HS-5 (cell line): ENCODE measurements around the gene KLF3.
A peak's percentile ranks its signal among the peaks of the same experiment; 100 is the strongest.

Source experiments
- DNase-seq: peaks from one replicate; pipeline ENCODE4 v3.0.0-alpha.2; 2012; ENCODE audit warnings: low read depth

KLF3 gene

GRCh38 chr4:38674258-38675144 lies 10.5 kb downstream of the KLF3 start:
- no peak for DNase-seq

DNA sequence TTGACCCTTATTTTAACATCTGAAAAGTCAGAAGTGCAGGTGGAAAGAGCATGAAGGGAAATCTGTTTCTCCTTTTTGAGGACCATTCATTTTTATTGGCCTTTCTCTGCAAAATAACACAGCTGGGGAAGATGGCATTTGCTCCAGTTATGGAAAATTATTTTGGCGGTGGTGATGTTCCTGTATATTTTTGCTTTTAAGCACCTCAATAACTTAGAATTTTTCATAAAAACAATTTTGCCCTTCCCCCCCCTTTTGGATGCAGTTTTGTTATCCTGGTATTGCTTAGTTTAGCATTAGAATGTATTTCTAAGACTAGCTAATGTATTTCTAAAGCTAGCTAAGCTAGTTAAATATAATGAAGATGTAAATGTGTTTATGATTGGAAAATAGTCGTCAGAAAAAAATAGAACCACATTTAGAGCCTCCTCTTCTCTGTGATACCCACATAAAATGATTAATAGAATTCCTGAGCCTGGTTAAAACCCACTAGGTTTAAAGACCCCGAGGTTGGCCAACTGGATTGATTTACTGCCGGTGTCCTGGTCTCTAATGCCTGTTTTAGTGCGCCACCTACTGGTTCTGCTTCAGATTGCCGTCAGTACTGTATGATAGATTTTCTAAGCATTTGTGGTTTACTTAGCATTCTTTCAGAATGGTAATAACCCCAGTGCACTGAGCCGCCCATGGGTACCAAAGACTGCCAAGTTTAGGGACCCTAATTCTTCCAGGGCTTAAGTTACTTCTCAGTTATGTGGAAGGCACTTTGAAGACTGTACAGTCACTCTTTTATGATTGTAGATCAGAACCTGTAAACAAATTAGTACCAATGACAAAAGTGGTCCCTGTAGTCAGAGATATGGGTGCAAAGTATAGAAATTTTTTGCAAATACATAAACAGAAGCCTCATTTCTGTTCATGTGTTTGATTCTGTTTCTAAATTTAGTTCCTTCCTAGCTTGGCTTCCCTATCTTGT lies 11.4 kb downstream of the KLF3 start:
- DNase-seq, result peak; percentile 63

- no peak for DNase-seq
These were observed 13.0 kb downstream of the KLF3 start for GRCh38 chr4:38676986-38677385.

DNA sequence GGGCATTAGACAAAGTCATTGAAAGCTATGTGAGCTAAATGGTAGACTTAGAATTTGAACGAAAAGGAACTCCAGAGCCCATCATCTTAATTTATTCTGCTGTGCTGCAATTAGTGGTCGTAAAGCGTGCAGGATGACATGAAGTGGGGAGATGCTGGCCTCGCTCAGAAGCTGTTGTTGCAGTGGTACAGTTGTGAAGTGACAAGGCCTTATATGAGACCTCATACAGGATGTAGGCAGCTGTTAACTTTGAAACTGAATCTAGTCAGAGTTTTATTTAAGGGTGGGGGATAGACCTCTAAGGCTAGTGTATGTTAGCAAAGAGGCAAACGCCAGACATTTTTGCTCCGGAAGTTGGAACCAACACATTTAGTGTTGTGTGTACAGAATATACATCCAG lies 13.4 kb downstream of the KLF3 start:
- DNase-seq, result no peak

GRCh38 chr4:38678078-38678477 lies 14.1 kb downstream of the KLF3 start:
- peak; percentile 68 for DNase-seq

- DNase-seq, result no peak
These were observed 15.9 kb downstream of the KLF3 start for GRCh38 chr4:38679921-38680320.

GRCh38 chr4:38681281-38681991 lies 17.4 kb downstream of the KLF3 start:
- DNase-seq, result no peak

- DNase-seq, result no peak
These were observed 18.3 kb downstream of the KLF3 start for GRCh38 chr4:38682336-38682735.

DNA sequence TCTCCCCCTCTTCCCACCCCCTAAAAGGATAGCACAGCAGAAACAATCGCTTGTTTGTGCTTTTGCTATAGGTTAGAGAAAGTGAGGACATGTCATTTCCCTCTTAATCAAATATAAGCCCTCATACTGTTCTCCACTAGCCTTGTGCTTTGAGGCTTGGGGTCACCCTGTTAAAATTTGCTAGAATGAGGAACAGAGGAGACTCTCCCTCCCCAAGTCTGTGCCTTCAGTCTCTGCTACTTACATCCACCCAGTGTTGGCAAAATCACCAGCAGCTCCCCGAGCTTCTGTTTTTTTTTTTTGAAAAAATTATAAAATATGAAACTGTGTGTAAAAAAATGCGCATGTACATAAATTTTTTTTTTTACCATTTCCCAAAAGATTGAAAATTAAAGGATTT lies 19.3 kb downstream of the KLF3 start:
- no peak for DNase-seq

GRCh38 chr4:38684271-38684670 lies 20.3 kb downstream of the KLF3 start:
- no peak for DNase-seq

DNA sequence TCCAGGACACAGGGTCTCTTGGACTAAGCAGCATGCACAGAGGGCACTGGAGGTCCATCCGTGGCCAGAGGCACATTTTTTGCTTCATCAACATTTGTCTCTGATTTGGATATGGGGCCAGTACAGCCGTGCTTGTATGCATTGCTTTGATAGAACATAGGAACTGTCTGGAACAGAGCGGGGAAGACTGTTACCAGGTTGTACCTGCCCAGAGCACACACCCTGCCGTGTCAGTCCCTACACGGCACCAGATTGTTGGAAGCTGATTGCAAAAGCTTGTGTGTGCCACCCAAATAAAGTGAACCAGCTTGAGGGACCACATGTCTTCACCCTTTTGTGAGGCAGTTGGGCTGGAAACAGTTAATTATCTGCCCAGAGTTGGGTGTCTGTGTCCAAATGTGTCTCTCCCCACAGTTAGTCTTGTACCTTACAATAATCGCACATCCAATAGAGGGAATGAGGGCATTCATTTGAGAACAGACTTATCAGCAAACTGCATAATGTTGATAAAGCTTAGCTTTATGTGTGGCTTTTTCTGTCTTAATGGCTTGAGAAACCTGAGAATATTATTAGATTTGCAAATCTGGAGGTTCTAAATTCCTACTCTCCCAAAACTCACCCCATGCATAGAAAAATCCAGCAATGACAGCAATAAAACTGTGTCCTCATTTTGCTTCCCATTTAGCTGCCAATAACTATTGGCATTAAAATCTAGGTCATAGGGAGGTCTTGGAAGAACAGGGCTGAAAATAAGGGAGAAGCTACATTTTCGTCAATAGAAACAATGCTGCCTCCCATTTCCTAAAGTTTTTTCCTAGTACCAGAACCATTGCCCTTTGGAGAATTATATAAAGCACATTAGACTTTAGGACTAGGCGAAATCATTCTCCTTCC lies 21.2 kb downstream of the KLF3 start:
- no peak for DNase-seq

DNA sequence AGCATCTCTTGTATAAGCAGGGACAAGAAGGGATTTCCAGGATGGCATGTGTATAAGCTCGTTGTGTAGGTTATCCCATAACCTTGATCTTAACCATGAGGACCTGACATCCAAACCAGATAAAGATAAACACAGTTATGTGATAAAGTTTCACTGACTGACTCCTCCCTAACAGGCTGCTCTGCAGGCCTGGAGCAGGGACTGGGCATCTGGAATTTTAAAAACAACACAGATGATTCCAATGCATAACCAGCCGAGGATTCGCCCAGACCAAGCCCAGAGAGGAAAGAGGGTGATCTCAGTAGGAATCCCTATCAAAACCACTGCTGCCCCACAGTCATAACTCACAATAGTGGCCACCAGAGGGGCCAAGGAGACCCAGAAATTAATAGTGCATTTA lies 22.7 kb downstream of the KLF3 start:
- no peak for DNase-seq

DNA sequence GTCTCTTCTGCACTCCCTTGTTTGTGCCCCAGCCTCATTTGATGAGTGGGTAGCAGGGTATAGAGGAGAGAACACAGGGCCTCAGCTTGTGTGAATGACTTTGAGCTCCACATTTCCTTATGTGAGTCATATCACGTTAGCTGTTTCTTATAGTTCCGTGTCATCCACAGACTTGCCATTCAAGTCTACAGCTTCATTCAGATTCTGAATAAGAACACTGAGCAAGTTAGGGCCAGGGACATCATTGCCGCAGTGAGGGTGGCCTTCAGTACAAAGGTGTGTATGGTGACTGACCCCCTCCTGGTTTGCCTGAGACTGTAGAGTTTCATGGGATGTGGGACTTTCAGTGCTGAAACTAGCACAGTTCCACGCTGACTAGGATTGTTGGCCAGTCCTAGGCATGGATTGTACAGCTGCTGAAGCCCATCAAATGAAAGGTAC lies 23.6 kb downstream of the KLF3 start:
- DNase-seq, result no peak

DNA sequence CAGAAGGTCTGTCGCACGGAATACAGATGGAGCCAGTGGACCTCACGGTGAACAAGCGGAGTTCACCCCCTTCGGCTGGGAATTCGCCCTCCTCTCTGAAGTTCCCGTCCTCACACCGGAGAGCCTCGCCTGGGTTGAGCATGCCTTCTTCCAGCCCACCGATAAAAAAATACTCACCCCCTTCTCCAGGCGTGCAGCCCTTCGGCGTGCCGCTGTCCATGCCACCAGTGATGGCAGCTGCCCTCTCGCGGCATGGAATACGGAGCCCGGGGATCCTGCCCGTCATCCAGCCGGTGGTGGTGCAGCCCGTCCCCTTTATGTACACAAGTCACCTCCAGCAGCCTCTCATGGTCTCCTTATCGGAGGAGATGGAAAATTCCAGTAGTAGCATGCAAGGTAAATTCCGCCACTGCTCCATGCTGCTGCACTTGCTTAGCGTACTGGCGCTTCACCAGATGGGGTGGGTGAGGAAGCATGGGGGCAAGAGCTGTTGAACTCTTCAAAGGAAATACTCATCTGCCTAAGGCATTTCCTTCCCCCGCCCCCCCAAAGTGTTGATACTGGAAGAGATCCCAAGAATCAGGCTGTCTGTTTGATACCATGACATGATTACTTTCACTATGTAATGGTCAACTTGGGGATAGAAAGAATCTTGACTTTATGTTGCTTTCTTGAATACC lies 24.8 kb downstream of the KLF3 start:
- no peak for DNase-seq

GRCh38 chr4:38691251-38692008 lies 27.4 kb downstream of the KLF3 start:
- no peak for DNase-seq

GRCh38 chr4:38692421-38692820 lies 28.4 kb downstream of the KLF3 start:
- DNase-seq, result no peak

GRCh38 chr4:38693569-38693968 lies 29.6 kb downstream of the KLF3 start:
- no peak for DNase-seq

GRCh38 chr4:38694330-38694729 lies 30.3 kb downstream of the KLF3 start:
- DNase-seq, result no peak

GRCh38 chr4:38695809-38696208 lies 31.8 kb downstream of the KLF3 start:
- no peak for DNase-seq

- DNase-seq, result no peak
These were observed 32.7 kb downstream of the KLF3 start for GRCh38 chr4:38696697-38697096.
